K562 (cell line): Measurements from ENCODE around the gene ZNF74. TPM values are rescaled to one million over a fixed set of nuclear protein-coding genes. Genes with fewer than 3 reads are reported as not detected.

Experiments
- CEBPB ChIP-seq: fragments of 450-650 bp; IDR thresholded peaks from 2 replicates; pipeline ENCODE4 v1.6.1; 2016; ENCODE audit warnings: missing genetic modification characterization, missing compliant biosample characterization
- HLTF ChIP-seq: fragments of 450-650 bp; IDR thresholded peaks from 2 replicates; pipeline ENCODE4 v1.6.1; 2016
- KLF1 ChIP-seq: fragments of 450-650 bp; IDR thresholded peaks from 2 replicates; pipeline ENCODE4 v1.6.1; 2016; ENCODE audit warnings: missing genetic modification characterization, missing compliant biosample characterization
- LARP7 ChIP-seq: fragments of 450-650 bp; IDR thresholded peaks from 2 replicates; pipeline ENCODE4 v1.6.1; 2016
- MAFK ChIP-seq: IDR thresholded peaks from 2 replicates; pipeline ENCODE4 v1.6.1; 2011; ENCODE audit warnings: low read length, improper control_type of control experiment
- MCM7 ChIP-seq, 2 experiments: fragments of 450-650 bp; IDR thresholded peaks; 2 replicates each; pipeline ENCODE4 v1.6.1; 2016 to 2018
- NFE2L1 ChIP-seq: fragments of 450-650 bp; IDR thresholded peaks from 2 replicates; pipeline ENCODE4 v1.6.1; 2016; ENCODE audit warnings: missing genetic modification characterization, low read depth, mild to moderate bottlenecking, missing compliant biosample characterization, moderate library complexity, borderline replicate concordance
- RUNX1 ChIP-seq: sonication (generic); IDR thresholded peaks from 2 replicates; pipeline ENCODE4 v1.6.1; 2016; ENCODE audit warnings: antibody characterized with exemption, low read depth
- ZNF445 ChIP-seq: fragments of 250-450 bp; sonication (Bioruptor Pico); IDR thresholded peaks from 2 replicates; pipeline ENCODE4 v1.4.0; 2020; ENCODE audit warnings: low read depth, mild to moderate bottlenecking, moderate library complexity
- ZNF76 ChIP-seq: fragments of 250-450 bp; sonication (Bioruptor Pico); IDR thresholded peaks from 2 replicates; pipeline ENCODE4 v1.4.0; 2020; ENCODE audit warnings: mild to moderate bottlenecking, moderate library complexity, borderline replicate concordance
- ZNF830 ChIP-seq: fragments of 250-450 bp; sonication (Bioruptor Pico); IDR thresholded peaks from 2 replicates; pipeline ENCODE4 v1.5.0; 2021; ENCODE audit warnings: mild to moderate bottlenecking
- polyA plus RNA-seq, 8 experiments: library from polyadenylated mRNA; depleted of rRNA in 4 of 8; stranded (reverse) in 5 of 8; unstranded in 3 of 8; fragments of >200 nt; fragmentation: Nextera tagmentation in 2 of 8; fragmentation: Illumina TruSeq in 1 of 8; extraction: Ambion mirVana in 2 of 8; extraction: Trizol in 1 of 8; gene quantifications; 2 replicates each; pipeline versions ENCODE4 v1.2.1 to v1.2.3, GENCODE V29; 2011 to 2014; ENCODE audit warnings: inconsistent platforms in 1 of 8, missing spikeins in 1 of 8
- total RNA-seq, 7 experiments: library from RNA; depleted of rRNA in 6 of 7; stranded (reverse); fragments of >200 nt in 6 of 7; fragmentation: Illumina TruSeq in 2 of 7; extraction: Trizol in 2 of 7; gene quantifications; 2 replicates each; pipeline versions ENCODE4 v1.2.1 to v1.2.3, GENCODE V29; 2011 to 2021; ENCODE audit warnings: low replicate concordance in 1 of 7
- TF ChIP-seq, protein P1 (sequence below): fragments of 200-600 bp; sonication (generic); IDR thresholded peaks from one replicate; pipeline ENCODE4 v1.6.1; 2012; ENCODE audit warnings: mild to moderate bottlenecking, low read depth, low read length, inconsistent platforms
- TF ChIP-seq, protein P2 (sequence below): fragments of 250-450 bp; sonication (Bioruptor Pico); IDR thresholded peaks from 2 replicates; pipeline ENCODE4 v1.5.0; 2020; ENCODE audit warnings: mild to moderate bottlenecking, borderline replicate concordance
- TF ChIP-seq, protein P3 (sequence below): fragments of 450-650 bp; formaldehyde crosslinking; IDR thresholded peaks from 2 replicates; pipeline ENCODE4 v1.4.0; 2020; ENCODE audit warnings: mild to moderate bottlenecking, moderate library complexity

ZNF74 gene
- total and polyA plus RNA-seq, 9 of the 15 experiments (the other 6 are each of a cell fraction or from before 2014, with no cell fraction given): 2.4 to 53.5 (median 31.5) TPM

DNA sequence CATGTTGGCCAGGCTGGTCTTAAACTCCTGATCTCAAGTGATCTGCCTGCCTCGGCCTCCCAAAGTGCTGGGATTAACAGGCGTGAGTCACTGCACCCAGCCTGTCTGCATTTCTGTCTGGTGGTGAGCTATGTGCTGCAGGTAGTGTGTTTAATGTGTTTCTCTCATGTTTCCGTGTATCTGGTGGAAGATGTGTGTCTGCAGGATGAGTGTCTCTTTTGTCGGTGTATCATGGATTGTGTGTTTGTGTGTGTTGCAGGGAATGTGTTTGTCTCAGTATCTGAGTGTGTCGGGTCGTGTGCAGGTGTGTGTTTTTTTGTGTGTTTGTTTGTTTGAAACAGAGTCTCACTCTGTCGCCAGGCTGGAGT, 27.5 kb downstream of the ZNF74 start (continued):
- TF ChIP-seq, protein P1, sequence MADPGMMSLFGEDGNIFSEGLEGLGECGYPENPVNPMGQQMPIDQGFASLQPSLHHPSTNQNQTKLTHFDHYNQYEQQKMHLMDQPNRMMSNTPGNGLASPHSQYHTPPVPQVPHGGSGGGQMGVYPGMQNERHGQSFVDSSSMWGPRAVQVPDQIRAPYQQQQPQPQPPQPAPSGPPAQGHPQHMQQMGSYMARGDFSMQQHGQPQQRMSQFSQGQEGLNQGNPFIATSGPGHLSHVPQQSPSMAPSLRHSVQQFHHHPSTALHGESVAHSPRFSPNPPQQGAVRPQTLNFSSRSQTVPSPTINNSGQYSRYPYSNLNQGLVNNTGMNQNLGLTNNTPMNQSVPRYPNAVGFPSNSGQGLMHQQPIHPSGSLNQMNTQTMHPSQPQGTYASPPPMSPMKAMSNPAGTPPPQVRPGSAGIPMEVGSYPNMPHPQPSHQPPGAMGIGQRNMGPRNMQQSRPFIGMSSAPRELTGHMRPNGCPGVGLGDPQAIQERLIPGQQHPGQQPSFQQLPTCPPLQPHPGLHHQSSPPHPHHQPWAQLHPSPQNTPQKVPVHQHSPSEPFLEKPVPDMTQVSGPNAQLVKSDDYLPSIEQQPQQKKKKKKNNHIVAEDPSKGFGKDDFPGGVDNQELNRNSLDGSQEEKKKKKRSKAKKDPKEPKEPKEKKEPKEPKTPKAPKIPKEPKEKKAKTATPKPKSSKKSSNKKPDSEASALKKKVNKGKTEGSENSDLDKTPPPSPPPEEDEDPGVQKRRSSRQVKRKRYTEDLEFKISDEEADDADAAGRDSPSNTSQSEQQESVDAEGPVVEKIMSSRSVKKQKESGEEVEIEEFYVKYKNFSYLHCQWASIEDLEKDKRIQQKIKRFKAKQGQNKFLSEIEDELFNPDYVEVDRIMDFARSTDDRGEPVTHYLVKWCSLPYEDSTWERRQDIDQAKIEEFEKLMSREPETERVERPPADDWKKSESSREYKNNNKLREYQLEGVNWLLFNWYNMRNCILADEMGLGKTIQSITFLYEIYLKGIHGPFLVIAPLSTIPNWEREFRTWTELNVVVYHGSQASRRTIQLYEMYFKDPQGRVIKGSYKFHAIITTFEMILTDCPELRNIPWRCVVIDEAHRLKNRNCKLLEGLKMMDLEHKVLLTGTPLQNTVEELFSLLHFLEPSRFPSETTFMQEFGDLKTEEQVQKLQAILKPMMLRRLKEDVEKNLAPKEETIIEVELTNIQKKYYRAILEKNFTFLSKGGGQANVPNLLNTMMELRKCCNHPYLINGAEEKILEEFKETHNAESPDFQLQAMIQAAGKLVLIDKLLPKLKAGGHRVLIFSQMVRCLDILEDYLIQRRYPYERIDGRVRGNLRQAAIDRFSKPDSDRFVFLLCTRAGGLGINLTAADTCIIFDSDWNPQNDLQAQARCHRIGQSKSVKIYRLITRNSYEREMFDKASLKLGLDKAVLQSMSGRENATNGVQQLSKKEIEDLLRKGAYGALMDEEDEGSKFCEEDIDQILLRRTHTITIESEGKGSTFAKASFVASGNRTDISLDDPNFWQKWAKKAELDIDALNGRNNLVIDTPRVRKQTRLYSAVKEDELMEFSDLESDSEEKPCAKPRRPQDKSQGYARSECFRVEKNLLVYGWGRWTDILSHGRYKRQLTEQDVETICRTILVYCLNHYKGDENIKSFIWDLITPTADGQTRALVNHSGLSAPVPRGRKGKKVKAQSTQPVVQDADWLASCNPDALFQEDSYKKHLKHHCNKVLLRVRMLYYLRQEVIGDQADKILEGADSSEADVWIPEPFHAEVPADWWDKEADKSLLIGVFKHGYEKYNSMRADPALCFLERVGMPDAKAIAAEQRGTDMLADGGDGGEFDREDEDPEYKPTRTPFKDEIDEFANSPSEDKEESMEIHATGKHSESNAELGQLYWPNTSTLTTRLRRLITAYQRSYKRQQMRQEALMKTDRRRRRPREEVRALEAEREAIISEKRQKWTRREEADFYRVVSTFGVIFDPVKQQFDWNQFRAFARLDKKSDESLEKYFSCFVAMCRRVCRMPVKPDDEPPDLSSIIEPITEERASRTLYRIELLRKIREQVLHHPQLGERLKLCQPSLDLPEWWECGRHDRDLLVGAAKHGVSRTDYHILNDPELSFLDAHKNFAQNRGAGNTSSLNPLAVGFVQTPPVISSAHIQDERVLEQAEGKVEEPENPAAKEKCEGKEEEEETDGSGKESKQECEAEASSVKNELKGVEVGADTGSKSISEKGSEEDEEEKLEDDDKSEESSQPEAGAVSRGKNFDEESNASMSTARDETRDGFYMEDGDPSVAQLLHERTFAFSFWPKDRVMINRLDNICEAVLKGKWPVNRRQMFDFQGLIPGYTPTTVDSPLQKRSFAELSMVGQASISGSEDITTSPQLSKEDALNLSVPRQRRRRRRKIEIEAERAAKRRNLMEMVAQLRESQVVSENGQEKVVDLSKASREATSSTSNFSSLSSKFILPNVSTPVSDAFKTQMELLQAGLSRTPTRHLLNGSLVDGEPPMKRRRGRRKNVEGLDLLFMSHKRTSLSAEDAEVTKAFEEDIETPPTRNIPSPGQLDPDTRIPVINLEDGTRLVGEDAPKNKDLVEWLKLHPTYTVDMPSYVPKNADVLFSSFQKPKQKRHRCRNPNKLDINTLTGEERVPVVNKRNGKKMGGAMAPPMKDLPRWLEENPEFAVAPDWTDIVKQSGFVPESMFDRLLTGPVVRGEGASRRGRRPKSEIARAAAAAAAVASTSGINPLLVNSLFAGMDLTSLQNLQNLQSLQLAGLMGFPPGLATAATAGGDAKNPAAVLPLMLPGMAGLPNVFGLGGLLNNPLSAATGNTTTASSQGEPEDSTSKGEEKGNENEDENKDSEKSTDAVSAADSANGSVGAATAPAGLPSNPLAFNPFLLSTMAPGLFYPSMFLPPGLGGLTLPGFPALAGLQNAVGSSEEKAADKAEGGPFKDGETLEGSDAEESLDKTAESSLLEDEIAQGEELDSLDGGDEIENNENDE: no peak
- TF ChIP-seq, protein P2, sequence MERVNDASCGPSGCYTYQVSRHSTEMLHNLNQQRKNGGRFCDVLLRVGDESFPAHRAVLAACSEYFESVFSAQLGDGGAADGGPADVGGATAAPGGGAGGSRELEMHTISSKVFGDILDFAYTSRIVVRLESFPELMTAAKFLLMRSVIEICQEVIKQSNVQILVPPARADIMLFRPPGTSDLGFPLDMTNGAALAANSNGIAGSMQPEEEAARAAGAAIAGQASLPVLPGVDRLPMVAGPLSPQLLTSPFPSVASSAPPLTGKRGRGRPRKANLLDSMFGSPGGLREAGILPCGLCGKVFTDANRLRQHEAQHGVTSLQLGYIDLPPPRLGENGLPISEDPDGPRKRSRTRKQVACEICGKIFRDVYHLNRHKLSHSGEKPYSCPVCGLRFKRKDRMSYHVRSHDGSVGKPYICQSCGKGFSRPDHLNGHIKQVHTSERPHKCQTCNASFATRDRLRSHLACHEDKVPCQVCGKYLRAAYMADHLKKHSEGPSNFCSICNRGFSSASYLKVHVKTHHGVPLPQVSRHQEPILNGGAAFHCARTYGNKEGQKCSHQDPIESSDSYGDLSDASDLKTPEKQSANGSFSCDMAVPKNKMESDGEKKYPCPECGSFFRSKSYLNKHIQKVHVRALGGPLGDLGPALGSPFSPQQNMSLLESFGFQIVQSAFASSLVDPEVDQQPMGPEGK (CRISPR knock-in tag): no peak
- no peak for TF ChIP-seq ZNF445 (CRISPR knock-in tag)
- TF ChIP-seq MCM7 (IDR thresholded peaks at IDR 0.05): peak; percentile 95 to 100
- TF ChIP-seq RUNX1: no peak
- peak; percentile 28; the same call in 1 of the 2 replicates for TF ChIP-seq ZNF830 (CRISPR knock-in tag)
- TF ChIP-seq CEBPB: no peak
- TF ChIP-seq ZNF76 (CRISPR knock-in tag): no peak
- peak; percentile 91; the same call in 1 of the 2 replicates for TF ChIP-seq LARP7
- no peak for TF ChIP-seq MAFK
- no peak for TF ChIP-seq NFE2L1 (tag)
- TF ChIP-seq HLTF: peak; percentile 70; the same call in 1 of the 2 replicates
- TF ChIP-seq, protein P3, sequence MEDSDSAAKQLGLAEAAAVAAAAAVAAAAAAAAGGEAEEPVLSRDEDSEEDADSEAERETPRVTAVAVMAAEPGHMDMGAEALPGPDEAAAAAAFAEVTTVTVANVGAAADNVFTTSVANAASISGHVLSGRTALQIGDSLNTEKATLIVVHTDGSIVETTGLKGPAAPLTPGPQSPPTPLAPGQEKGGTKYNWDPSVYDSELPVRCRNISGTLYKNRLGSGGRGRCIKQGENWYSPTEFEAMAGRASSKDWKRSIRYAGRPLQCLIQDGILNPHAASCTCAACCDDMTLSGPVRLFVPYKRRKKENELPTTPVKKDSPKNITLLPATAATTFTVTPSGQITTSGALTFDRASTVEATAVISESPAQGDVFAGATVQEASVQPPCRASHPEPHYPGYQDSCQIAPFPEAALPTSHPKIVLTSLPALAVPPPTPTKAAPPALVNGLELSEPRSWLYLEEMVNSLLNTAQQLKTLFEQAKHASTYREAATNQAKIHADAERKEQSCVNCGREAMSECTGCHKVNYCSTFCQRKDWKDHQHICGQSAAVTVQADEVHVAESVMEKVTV: no peak
- TF ChIP-seq KLF1 (tag): no peak
